ENCODE results near the gene RGS10. TPM values are rescaled to one million over a fixed set of nuclear protein-coding genes. Genes with fewer than 3 reads are reported as not detected.

RGS10 gene
- total RNA-seq, 4 donors from 2014 or later = 18.6 to 32.6 (median 28.4) TPM

- DNase-seq (ENCODE audit: low spot score in 2 of 2) = no peak
- Histone ChIP-seq H3K4me1 (no peaks in the 10 kb centered on the region), H3K9me3 (no peaks in the 10 kb centered on the region), H3K27me3 (no peaks in the 10 kb centered on the region), H3K36me3 (peaks cover 0 to 34% (median 0%) of the 10 kb centered on the region in 3 donors), H3K4me3 (no peak overlapping the region), H3K27ac (no peak overlapping the region)
- WGBS, 2 donors = 75 to 76% methylated on average over 19 of the region's 19 CpGs
- TF ChIP-seq CTCF (IDR thresholded peaks at IDR 0.05) (no peak), POLR2A (IDR thresholded peaks at IDR 0.05) (no peak), EP300 (IDR thresholded peaks at IDR 0.05) (no peak)
Observed at GRCh38 chr10:119523895-119524719, 18.4 kb downstream of the RGS10 start.

- no peak overlapping the region for H3K27ac ChIP-seq
- DNase-seq (ENCODE audit: low spot score in 2 of 2) = no peak
- H3K9me3 ChIP-seq = no peaks in the 10 kb centered on the region
- H3K36me3 ChIP-seq = peaks cover 0 to 34% (median 0%) of the 10 kb centered on the region in 3 donors
- H3K4me3 ChIP-seq = no peak overlapping the region
- TF ChIP-seq CTCF (IDR thresholded peaks at IDR 0.05) (no peak), POLR2A (IDR thresholded peaks at IDR 0.05) (no peak), EP300 (IDR thresholded peaks at IDR 0.05) (no peak)
- WGBS, 2 donors = 87 to 94% methylated on average over 11 of the region's 11 CpGs
- H3K4me1 ChIP-seq = peaks cover 0 to 8% (median 0%) of the 10 kb centered on the region in 4 donors
- H3K27me3 ChIP-seq = no peaks in the 10 kb centered on the region
Observed at GRCh38 chr10:119522747-119523426, 19.6 kb downstream of the RGS10 start.

GRCh38 chr10:119521443-119522204 is 20.9 kb downstream of the RGS10 start:
- whole genome bisulfite sequencing, 2 donors = 78 to 85% methylated on average over 6 of the region's 6 CpGs
- Histone ChIP-seq H3K4me3 (no peak overlapping the region), H3K36me3 (peaks cover 0 to 34% (median 0%) of the 10 kb centered on the region in 3 donors), H3K27ac (no peak overlapping the region), H3K27me3 (no peaks in the 10 kb centered on the region), H3K9me3 (no peaks in the 10 kb centered on the region), H3K4me1 (peaks cover 0 to 17% (median 2%) of the 10 kb centered on the region in 4 donors)
- TF ChIP-seq POLR2A (IDR thresholded peaks at IDR 0.05) (no peak), EP300 (IDR thresholded peaks at IDR 0.05) (no peak), CTCF (IDR thresholded peaks at IDR 0.05) (no peak)
- no peak for DNase-seq (ENCODE audit: low spot score in 2 of 2)

GRCh38 chr10:119520283-119520682 is 22.2 kb downstream of the RGS10 start:
- WGBS, 2 donors = 91 to 92% methylated on average over 16 of the region's 16 CpGs
- Histone ChIP-seq H3K4me3 (no peak overlapping the region), H3K36me3 (peaks cover 0 to 36% (median 0%) of the 10 kb centered on the region in 3 donors), H3K27me3 (no peaks in the 10 kb centered on the region), H3K27ac (no peak overlapping the region), H3K9me3 (no peaks in the 10 kb centered on the region), H3K4me1 (peaks cover 0 to 17% (median 4%) of the 10 kb centered on the region in 4 donors)
- no peak for DNase-seq (ENCODE audit: low spot score in 2 of 2)
- TF ChIP-seq POLR2A (IDR thresholded peaks at IDR 0.05) = no peak
- no peak for TF ChIP-seq EP300 (IDR thresholded peaks at IDR 0.05)
- TF ChIP-seq CTCF (IDR thresholded peaks at IDR 0.05) = no peak

All from tibial nerve (tissue), 4 donors.